Neural progenitor cell (in vitro differentiated cells): Measurements from ENCODE around the gene FEV.

Experiments used
- CTCF ChIP-seq: fragments of 200-600 bp; sonication (generic); IDR thresholded peaks from 2 replicates; pipeline ENCODE4 v1.5.1; 2017; ENCODE audit warnings: antibody characterized with exemption, mild to moderate bottlenecking
- EZH2 ChIP-seq: fragments of 200-600 bp; sonication (generic); IDR thresholded peaks from 2 replicates; pipeline ENCODE4 v1.6.1; 2017; ENCODE audit warnings: antibody characterized with exemption, mild to moderate bottlenecking, moderate library complexity

- TF ChIP-seq CTCF = no peak
- no peak for TF ChIP-seq EZH2
Observed at GRCh38 chr2:219010873-219011272, 25.9 kb upstream of the FEV start.
